Subcutaneous adipose tissue (tissue), 4 donors: Measurements from ENCODE around the gene EYA2. TPM values are rescaled to one million over a fixed set of nuclear protein-coding genes. Genes with fewer than 3 reads are reported as not detected.

Source experiments
- CTCF ChIP-seq: fragments of 450-650 bp; IDR thresholded peaks from one replicate; pipeline ENCODE4 v1.5.1; 2016; ENCODE audit warnings: low read depth, mild to moderate bottlenecking, control low read depth, antibody characterized with exemption, moderate library complexity
- small RNA-seq: library from RNA; depleted of rRNA; stranded (forward); fragments of <200 nt; gene quantifications from one replicate; pipeline ENCODE3, GENCODE V24; 2016
- total RNA-seq, 4 donors: library from RNA; depleted of rRNA; stranded (reverse); fragments of >200 nt; gene quantifications; one replicate each; pipeline ENCODE4 v1.1.0, GENCODE V29; 2016

EYA2 gene
- total RNA-seq, 4 donors from 2014 or later, result 1.3 to 4.7 (median 2.8) TPM

DNA sequence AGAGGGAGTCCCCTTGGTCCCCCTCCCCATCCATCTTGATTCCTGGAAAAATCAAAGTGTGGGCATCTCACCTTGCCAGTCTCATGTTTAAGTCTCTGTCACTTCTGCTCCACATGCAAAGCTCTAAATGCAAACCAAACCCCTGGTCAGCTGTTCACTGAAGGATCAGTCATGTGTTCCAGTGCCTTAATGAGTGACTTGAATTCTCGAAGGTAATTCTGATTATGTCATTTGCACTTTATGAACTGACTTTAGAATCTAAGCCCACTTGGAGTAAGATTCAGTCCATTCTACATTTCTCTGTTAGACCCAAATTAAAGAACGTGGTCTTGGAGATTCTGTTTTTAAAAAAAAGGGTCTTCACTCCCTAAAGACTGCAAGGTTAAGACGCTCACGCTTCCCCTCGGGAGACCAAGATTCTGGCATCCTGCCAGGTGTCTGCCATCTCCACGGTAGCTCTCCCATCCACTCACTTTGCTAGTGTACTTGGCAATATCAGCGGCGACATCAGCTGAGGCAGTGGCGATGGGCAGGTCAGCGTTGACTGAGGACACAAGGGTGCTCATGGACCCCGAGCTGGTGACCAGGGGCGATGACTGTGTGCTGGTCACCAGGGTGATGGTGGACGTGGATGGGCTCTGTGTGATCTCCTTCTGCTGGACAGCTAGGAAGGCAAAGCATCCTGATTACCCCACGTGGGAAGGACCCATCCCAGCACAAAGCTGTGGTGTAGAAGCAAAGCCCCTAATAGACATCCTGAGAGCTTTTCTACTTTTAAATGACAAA lies 341.4 kb downstream of the EYA2 start:
- no peak for TF ChIP-seq CTCF

DNA sequence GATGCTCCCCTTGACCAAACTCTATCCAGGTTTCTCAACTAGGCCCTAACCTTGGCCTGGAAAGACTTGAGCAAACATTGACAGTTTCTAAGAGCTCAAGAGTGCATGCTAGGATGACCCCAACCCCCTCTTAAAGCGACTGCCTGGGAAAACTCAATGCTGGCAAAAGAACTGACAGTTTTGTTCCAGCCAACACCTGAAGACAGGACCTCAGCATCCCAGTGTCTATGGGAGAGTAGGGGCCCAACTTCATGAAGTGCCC lies 341.9 kb downstream of the EYA2 start:
- no peak for TF ChIP-seq CTCF

DNA sequence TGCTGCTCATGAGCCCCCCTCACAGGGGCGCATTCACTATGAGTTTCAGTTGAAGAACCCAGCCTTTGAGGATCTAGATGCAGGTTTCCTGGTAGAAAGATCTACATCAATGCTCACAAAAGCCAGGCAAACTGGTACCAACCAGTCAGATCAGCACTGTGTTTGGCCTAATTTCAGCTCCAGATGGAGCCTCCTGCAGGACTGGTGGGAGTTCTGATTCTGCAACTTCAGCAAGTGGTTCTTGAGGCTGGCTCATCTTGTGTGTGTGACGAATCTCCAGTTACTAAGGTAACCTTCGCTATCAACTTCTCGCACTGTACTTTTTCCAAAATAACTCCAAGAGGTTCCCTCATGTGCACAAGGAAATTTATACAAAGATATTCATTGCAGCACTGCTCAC lies 343.1 kb downstream of the EYA2 start:
- TF ChIP-seq CTCF, result peak; percentile 12

Small RNA genes lying within 50 kb of the gene (small RNA-seq; reads per million reads assigned to genes)
- not detected for gene MIR3616

Other genes starting within 250 kb of the EYA2 start
- 1 to 10 TPM in 2 of 4 donors, under 1 TPM in 2; 0.88 to 4.3 (median 1.5) TPM for gene SLC13A3, start 243.4 kb upstream of the EYA2 start, total RNA-seq
- gene TP53RK, start 205.4 kb upstream of the EYA2 start, total RNA-seq, result 10 to 100 TPM in 3 of 4 donors, 1 to 10 TPM in 1; 9.5 to 20.1 (median 13.2) TPM
- 10 to 100 TPM in 2 of 4 donors, 1 to 10 TPM in 2; 4.4 to 14.9 (median 11.4) TPM for gene SLC2A10, start 185.2 kb upstream of the EYA2 start, total RNA-seq